LNCAP (cell line): ENCODE results near the gene PATJ.

Experiments used
- TF ChIP-seq, protein P1 (sequence below): fragments of 450-650 bp; IDR thresholded peaks from 2 replicates; pipeline ENCODE4 v1.5.1; 2017; ENCODE audit warnings: mild to moderate bottlenecking

PATJ gene

DNA sequence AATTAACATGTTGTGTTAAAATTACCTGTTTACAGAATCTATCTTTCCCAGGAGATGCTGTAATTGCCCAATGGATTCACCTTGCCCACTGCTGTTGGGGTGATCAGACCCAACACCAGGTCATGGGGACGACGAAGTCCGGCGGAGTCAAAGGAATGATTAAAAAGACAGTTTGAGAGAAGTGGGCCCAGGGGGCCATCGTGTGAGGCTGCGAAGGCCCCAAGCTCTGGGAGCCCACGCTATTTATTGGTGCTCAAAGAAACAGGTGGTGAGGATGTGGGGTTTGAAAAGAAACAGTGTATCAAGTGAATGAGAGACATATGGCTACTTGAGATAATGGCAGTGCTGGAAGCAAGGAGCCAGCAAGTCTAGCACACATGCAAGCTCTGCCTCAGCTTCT, 436.1 kb downstream of the PATJ start:
- TF ChIP-seq, protein P1, sequence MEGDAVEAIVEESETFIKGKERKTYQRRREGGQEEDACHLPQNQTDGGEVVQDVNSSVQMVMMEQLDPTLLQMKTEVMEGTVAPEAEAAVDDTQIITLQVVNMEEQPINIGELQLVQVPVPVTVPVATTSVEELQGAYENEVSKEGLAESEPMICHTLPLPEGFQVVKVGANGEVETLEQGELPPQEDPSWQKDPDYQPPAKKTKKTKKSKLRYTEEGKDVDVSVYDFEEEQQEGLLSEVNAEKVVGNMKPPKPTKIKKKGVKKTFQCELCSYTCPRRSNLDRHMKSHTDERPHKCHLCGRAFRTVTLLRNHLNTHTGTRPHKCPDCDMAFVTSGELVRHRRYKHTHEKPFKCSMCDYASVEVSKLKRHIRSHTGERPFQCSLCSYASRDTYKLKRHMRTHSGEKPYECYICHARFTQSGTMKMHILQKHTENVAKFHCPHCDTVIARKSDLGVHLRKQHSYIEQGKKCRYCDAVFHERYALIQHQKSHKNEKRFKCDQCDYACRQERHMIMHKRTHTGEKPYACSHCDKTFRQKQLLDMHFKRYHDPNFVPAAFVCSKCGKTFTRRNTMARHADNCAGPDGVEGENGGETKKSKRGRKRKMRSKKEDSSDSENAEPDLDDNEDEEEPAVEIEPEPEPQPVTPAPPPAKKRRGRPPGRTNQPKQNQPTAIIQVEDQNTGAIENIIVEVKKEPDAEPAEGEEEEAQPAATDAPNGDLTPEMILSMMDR, result no peak

- TF ChIP-seq, protein P1, result no peak
Observed at GRCh38 chr1:62180639-62181038, 438.4 kb downstream of the PATJ start.

DNA sequence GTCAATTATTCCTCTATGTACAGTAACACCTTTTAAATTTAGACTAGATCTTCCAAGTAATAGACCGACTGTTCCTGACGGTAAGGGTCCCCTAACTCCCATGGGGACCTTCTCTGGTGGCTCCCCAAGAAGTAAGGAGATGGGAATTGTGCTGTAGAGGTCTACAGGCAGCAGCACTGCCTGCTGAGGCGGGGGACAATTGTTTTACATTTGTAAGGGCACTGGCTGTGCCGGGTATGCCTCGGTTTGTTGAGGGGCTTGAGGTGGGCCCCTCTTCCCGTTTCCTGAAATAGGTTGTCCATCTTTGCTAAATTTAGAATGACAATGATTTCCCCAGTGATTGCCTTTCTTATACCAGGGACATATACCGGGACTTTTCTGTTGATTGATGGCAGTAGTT, 439.3 kb downstream of the PATJ start:
- TF ChIP-seq, protein P1, result no peak

GRCh38 chr1:62184336-62184735, 442.1 kb downstream of the PATJ start:
- TF ChIP-seq, protein P1, result no peak

DNA sequence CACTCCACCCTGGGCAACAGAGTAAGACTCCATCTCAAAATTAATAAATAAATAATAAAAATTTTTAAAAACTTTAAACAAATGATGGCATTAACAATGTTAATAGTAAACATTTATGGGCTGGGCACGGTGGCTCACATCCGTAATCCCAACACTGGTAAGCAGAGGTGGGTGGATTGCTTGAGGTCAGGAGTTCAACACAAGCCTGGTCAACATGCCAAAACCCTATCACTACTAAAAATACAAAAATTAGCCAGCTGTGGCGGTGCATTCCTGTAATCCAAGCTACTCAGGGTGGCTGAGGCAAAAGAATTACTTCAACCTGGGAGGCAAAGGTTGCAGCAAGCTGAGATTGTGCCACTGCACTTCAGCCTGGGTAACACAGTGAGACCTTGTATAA, 443.4 kb downstream of the PATJ start:
- TF ChIP-seq, protein P1, result no peak

GRCh38 chr1:62187548-62187947, 445.3 kb downstream of the PATJ start:
- TF ChIP-seq, protein P1, result no peak

GRCh38 chr1:62188111-62188510, 445.8 kb downstream of the PATJ start:
- TF ChIP-seq, protein P1, result no peak
